Stomach (tissue), 4 donors: ENCODE results near the gene SLC23A1.

Experiments used
- EP300 ChIP-seq: sonication (generic); formaldehyde crosslinking; IDR thresholded peaks from one replicate; pipeline ENCODE4 v1.6.1; 2017; ENCODE audit warnings: antibody characterized with exemption
- POLR2A ChIP-seq, 4 donors: fragments of 450-650 bp; IDR thresholded peaks; one replicate each; pipeline ENCODE4 v1.6.1; 2016; ENCODE audit warnings: antibody characterized with exemption in 4 of 4, control low read depth in 2 of 4, mild to moderate bottlenecking in 1 of 4, moderate library complexity in 1 of 4
- TF ChIP-seq, protein P1 (sequence below), 7 experiments: fragments of 450-650 bp in 4 of 7; fragments of 200-600 bp in 3 of 7; sonication (generic) in 3 of 7; IDR thresholded peaks; one replicate each; pipeline ENCODE4 v1.5.1; 2016 to 2019; ENCODE audit warnings: antibody characterized with exemption in 7 of 7, control low read depth in 2 of 7, mild to moderate bottlenecking in 1 of 7

DNA sequence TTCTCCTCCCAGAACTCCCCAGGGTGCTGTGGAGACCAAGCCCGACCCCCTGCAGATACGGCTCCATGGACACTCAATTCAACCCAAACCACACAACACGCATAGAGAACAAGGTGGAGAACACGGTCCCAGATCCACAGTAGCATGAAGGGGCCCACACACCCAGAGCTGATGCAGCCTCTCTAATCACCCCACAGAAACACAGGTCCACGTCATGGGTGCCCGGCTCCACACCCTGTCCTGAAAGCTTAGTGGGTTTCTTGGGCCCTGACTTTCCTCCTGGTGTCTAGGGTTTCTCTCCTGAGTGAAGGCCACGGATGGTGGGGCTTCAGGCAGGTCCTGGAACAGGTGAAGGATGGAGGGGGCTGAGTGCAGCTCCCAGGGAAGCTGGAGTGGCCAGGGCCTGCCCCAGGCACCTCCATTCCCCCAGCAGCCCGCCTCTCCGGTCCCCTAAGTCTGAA, 1.5 kb upstream of the SLC23A1 start:
- TF ChIP-seq, protein P1, sequence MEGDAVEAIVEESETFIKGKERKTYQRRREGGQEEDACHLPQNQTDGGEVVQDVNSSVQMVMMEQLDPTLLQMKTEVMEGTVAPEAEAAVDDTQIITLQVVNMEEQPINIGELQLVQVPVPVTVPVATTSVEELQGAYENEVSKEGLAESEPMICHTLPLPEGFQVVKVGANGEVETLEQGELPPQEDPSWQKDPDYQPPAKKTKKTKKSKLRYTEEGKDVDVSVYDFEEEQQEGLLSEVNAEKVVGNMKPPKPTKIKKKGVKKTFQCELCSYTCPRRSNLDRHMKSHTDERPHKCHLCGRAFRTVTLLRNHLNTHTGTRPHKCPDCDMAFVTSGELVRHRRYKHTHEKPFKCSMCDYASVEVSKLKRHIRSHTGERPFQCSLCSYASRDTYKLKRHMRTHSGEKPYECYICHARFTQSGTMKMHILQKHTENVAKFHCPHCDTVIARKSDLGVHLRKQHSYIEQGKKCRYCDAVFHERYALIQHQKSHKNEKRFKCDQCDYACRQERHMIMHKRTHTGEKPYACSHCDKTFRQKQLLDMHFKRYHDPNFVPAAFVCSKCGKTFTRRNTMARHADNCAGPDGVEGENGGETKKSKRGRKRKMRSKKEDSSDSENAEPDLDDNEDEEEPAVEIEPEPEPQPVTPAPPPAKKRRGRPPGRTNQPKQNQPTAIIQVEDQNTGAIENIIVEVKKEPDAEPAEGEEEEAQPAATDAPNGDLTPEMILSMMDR (IDR thresholded peaks at IDR 0.05): no peak
- no peak for TF ChIP-seq POLR2A (IDR thresholded peaks at IDR 0.05)
- no peak for TF ChIP-seq EP300
